B cell (primary cell): ENCODE measurements around the gene BMPER.

Source experiments
- CTCF ChIP-seq: fragments of 200-600 bp; IDR thresholded peaks from one replicate; pipeline ENCODE4 v1.8.0; 2022; ENCODE audit warnings: antibody characterized with exemption, mild to moderate bottlenecking
- EZH2 ChIP-seq: IDR thresholded peaks from 2 replicates; pipeline ENCODE4 v1.6.1; 2012; ENCODE audit warnings: borderline replicate concordance, low read depth, mild to moderate bottlenecking, moderate library complexity, low read length; ENCODE audit not compliant: insufficient read depth, poor library complexity, severe bottlenecking

GRCh38 chr7:34131371-34131770 is 226.0 kb downstream of the BMPER start:
- TF ChIP-seq CTCF (no peak), EZH2 (no peak)
